Epidermal melanocyte (primary cell): ENCODE data around the gene DESI1.
"Not testable (repeated sequence)": the region's sequence is repeated elsewhere in the genome, so short reads cannot be mapped to it uniquely, and the experiment has no call there.

Source experiments
- DNase-seq: peaks from one replicate; pipeline ENCODE4 v3.0.0; 2011; ENCODE audit warnings: low spot score; ENCODE audit not compliant: insufficient read length

The DESI1 gene

DNA sequence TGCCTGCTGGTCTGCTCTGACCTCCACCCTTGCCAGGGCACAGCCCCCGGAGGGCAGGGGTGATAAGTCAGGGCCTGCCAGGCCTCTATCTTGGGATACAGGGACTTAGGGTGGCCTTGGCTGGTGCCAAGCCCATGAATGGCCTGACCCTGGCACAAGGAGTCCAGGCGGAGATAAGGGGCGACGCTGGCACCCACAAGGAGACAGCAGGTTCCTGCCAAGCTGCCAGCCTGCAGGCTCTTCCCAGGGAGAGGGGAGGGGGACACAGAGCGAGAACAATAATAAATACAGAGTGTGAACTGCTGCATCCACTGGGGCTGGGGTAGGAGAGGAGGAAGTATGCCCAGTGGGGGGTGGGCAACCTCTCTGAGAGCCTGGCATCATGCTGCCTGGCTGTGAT lies 59.1 kb downstream of the DESI1 start:
- DNase-seq = no peak

DNA sequence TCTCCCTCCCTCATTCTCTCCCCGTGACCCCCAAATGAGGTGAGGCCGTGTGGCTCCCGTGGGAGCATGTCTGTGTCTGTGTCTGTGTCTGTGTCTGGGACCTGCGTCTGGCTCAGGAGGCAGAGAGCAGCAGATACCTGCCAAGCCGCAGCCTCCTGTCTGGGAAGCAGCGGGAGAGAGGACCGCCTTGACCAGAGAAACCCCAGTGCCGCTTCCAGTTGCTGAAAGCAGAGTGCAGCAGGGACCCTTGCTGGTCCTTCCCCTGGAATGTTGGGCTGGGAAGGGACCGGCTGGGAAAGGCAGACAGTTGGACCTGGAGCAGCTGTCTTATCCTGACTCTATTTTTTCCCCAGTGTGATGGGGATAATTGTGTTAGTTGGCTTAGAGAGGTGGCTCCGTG lies 59.5 kb downstream of the DESI1 start:
- DNase-seq = no peak

DNA sequence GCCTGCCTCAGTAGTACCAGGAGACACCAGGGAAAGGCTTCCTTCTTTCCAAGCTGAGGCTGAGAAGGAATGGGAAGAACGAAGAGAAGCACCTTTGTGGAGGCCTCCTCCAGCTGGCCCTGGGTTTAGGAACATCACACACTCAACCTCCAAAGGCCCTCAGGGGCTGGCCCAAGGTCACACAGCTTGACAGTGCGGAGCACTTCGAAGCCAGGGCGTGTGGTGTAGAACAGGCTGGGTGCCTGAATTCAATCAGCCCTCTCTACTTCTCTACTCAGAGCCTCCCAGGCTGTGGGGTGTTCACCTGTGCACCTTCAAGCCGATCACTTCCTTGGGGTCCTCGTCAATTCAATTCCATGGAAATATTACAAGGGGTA lies 60.8 kb downstream of the DESI1 start:
- DNase-seq = no peak

GRCh38 chr22:41558241-41558630 lies 62.6 kb downstream of the DESI1 start:
- not testable (repeated sequence) for DNase-seq

GRCh38 chr22:41557401-41558240 lies 63.2 kb downstream of the DESI1 start:
- DNase-seq = peak; percentile 79

DNA sequence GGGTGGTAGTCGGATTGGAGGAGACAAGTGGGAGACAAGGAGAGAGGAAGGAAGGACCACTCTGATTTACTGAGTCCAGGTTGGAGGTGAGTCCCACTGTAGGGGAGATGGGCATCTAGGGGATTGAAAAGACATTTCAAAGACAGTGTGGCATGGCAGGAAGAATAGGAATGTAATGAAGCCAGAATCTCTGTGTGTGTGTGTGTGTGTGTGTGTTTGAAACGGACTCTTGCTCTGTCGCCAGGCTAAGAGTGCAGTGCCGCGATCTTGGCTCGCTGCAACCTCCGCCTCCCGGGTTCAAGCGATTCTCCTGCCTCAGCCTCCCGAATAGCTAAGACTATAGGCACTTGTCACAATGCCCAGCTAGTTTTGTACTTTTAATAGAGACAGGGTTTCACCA lies 64.3 kb downstream of the DESI1 start:
- no peak for DNase-seq

- DNase-seq = no peak
Observed at GRCh38 chr22:41555325-41555982, 65.4 kb downstream of the DESI1 start.

GRCh38 chr22:41551877-41552582 lies 68.8 kb downstream of the DESI1 start:
- DNase-seq = no peak

- no peak for DNase-seq
Observed at GRCh38 chr22:41550952-41551491, 69.8 kb downstream of the DESI1 start.

- no peak for DNase-seq
Observed at GRCh38 chr22:41548830-41549211, 72.0 kb downstream of the DESI1 start.
